NCI-H1436 (cell line): ENCODE results near the gene DENND4C.
"Not testable (repeated sequence)": the region's sequence is repeated elsewhere in the genome, so short reads cannot be mapped to it uniquely, and the experiment has no call there.

Experiments
- DNase-seq: peaks from one replicate; lab custom pipeline; 2025; lab: John Stamatoyannopoulos, UW

The DENND4C gene

GRCh38 chr9:19410195-19410503 lies 179.7 kb downstream of the DENND4C start:
- no peak for DNase-seq

- DNase-seq, result no peak
Observed at GRCh38 chr9:19410594-19410993, 180.1 kb downstream of the DENND4C start.

GRCh38 chr9:19411316-19411715 lies 180.8 kb downstream of the DENND4C start:
- DNase-seq, result no peak

GRCh38 chr9:19413456-19413855 lies 183.0 kb downstream of the DENND4C start:
- not testable (repeated sequence) for DNase-seq

GRCh38 chr9:19416143-19416542 lies 185.7 kb downstream of the DENND4C start:
- DNase-seq, result no peak

GRCh38 chr9:19420877-19421276 lies 190.4 kb downstream of the DENND4C start:
- DNase-seq, result no peak
